Mammary epithelial cell (primary cell): ENCODE data around the gene SIK3.

Experiments used
- CTCF ChIP-seq, 2 donors: IDR thresholded peaks in 1 of 2; conservative IDR thresholded peaks in 1 of 2; 2 replicates each; pipeline ENCODE4 v1.5.1; 2011 to 2012; ENCODE audit warnings: inconsistent platforms in 2 of 2, low read length in 2 of 2, mild to moderate bottlenecking in 2 of 2, control low read depth in 1 of 2, low read depth in 1 of 2; ENCODE audit not compliant: insufficient read depth in 1 of 2; ENCODE audit errors: extremely low read depth in 1 of 2
- EZH2 ChIP-seq: IDR thresholded peaks from 2 replicates; pipeline ENCODE4 v1.6.1; 2012; ENCODE audit warnings: low read length, inconsistent platforms, borderline replicate concordance

- TF ChIP-seq CTCF (conservative IDR thresholded peaks at IDR 0.05 in 1 of 2, IDR thresholded peaks at IDR 0.05 in 1 of 2; ENCODE audit: extremely low read depth in 1 of 2, insufficient read depth in 1 of 2, low read depth in 1 of 2, low read length in 2 of 2) (no peak), EZH2 (no peak)
Observed at GRCh38 chr11:117128289-117128688, 30.1 kb upstream of the SIK3 start.
